Left renal cortex interstitium (tissue), 4 donors: Measurements from ENCODE around the gene KANSL3. TPM values are rescaled to one million over a fixed set of nuclear protein-coding genes. Genes with fewer than 3 reads are reported as not detected.

Source experiments
- DNase-seq, 4 donors: peaks; one replicate each; pipeline ENCODE4 v3.0.0-alpha.2; 2013; ENCODE audit warnings: low read depth in 4 of 4, low spot score in 2 of 4, missing footprints in 1 of 4
- polyA plus RNA-seq, 4 donors: library from polyadenylated mRNA; unstranded; fragments of 120-200 nt; gene quantifications; one replicate each; pipeline ENCODE4 v1.2.1, GENCODE V29; 2013; ENCODE audit not compliant: insufficient read length in 4 of 4

KANSL3 gene
- polyA plus RNA-seq, 4 donors = 48.1 to 63.8 (median 55.9) TPM

DNA sequence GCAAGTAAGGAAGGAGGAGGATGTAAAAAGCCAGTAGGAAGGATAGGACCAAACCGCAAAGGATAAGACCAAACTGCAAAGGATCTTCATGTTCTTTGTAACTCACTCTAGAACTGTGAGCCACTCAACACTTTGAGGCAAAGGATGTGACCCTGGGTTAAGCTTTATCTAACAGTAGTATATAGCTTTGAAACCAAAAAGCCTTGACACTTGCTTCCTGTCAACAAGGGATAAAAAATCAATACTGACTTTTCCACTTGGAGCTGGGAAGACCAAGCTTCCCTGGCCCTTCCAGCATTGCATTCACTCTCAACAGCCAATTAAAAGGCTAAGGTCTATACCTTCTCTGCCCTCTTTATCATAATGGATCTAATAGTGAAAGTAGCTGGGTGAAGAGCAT is 22.0 kb downstream of the KANSL3 start:
- DNase-seq = no peak

DNA sequence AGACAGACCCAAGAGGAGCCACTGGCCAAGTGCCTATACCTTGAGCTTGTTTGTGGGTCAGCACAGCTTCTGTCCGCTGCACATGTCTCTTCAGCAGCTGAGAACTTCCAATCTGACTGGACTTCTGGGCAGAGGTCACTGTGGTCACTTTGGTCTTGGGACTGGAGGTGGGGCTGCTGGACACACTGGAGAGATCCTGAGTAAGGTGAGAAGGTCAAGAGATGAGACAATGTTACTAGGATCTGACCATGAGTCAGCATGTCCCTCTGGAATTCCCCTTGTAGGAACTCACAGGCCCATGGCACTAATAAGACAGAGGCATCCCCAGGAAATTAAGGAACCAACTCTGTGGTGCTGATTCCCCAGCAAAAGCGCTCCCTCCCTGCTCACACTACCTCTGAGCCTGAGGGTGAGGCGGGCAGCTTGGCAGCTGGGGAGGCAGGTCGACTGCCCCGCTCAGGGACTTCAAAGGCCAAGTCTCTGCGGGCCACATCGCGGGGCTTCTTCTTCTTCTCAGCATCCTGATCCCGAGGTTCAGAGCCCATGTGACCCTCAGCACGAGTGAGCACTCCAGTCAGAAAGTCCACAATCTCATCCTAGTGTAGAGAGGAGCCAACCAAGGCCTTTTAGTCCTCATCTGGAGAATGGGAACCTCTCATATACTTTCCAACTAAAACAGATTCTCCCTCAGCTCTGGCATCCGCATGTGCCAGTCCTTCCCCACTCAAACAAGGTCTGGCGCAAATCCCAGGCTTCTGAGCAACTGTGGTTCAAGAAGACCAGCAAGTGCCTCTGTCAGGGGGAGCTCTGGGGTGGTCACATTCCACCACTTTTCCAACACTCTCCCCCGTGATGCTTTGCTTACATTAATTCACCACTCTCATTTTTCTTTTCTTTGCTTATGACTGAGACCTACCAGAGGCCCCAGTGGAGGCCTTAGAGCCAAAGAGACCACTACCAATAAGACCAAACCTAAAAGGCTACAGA is 29.4 kb downstream of the KANSL3 start:
- DNase-seq = no peak

DNA sequence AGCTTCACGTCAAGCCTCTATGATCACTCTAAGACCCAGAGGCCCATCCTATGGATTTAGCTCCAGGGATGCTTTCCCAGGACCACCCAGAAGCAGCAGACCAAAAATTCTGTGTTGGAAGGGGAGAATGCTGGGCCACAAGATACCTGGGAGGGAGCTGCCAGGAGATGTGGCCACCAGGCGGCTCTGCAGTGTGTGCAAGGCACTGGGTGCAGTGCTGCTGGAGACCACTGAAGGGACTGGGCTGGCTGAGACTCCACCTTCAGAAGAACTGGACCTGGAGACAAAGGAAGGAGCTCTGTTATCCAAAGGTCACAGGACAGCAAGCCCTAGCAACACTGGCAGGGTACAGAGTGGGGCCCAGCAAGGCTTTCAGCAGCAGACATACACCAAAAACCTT is 34.0 kb downstream of the KANSL3 start:
- DNase-seq = no peak

DNA sequence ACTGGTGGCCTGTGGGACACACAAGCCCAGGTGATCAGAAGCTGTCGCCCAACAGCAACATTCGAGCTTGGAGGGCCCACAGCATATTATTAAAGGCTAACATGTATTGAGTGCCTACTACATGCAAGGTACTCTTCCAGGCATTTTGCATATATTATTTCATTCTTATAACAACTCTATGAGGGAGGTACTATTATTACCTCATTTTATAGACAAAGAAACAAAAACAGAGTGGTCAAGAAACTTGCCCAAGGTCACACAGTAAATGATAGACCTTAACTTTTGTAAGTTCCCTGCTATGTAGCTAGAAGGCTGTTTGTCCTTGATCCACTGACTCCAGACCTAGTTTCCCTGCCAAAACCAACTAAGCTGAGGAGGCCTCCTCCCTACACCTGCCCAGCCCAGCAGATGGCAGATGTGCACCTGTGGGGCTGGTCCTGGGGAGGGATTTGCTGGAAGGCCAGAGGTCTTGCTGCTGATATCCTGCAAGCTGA is 35.7 kb downstream of the KANSL3 start:
- DNase-seq = no peak

DNA sequence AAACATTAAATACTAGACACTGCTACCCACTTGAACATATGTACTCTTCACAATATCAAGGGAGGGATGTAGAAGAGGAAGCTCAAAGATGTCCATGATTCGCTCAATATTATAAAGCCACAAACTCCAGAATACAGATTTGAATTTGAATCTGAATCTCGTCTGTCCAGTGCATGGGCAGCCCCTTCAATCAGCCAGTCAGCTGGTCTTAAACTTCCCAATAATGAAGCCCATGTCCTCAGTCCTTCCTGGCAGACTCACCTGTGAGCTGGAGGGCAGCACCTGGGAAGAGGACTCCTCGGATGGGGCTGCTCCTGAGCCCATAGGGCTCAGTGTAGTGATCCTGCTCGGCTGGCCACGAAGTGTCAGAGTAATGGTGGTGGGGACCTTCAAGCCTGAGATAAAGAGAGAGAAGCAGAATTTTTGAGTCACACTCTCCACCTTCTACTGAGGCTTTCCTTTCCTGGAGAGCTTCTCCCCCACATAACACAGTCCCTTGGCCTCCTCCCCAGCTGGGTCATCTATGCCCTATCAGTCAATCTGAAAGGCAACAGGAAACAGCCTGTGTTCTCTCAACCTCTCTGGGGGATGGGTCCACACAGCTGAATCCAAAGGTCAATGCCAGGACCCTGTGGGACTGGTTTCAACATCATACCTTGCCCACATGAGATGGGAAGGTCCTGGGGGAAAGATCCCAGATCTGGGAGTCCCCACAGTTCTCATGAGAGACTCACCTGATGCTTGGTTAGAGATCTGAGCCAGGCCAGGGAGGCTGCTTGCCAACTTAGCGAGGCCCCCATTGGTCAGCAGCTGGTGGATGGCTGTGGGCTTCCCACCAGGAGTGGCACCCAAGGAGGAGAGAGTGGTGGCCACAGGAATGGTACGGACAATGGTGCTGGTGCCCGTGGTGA is 36.5 kb downstream of the KANSL3 start:
- no peak for DNase-seq

DNA sequence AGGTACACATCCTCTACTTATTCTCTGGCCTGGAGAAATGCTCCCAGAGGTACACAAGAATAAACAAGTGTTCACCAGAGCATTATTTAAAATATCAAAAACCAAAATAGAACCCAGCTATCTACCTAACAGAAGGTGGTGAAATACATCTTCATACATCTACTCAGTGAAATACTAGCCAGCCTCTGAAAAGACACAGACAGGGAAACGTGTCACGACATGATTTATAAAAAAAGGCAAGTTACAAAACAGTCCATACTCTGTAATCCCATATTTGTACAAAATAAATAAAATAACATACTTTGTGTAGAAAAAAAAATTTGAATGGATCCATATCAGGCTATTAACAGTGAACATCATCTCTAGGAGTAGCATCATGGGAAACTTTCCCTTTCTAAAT is 38.2 kb downstream of the KANSL3 start:
- DNase-seq = no peak

DNA sequence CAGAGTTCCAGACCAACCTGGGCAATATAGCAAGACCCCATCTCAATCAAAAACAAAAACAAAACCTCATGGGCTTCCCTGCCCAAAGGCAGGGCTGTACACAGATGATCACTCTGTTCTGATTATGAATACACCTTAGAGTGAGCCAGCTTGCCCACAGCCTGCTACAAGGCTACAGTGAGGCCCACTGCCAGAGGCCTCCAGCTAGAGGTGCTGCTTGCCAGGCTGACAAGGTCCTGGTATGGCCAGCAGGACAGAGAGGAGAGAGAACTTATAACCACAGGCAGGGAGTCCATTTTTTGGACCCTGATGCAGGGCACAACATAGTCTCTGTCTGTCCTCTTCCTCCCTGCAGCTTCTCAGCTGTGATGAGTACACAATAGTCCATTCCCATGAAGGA is 41.5 kb downstream of the KANSL3 start:
- no peak for DNase-seq

DNA sequence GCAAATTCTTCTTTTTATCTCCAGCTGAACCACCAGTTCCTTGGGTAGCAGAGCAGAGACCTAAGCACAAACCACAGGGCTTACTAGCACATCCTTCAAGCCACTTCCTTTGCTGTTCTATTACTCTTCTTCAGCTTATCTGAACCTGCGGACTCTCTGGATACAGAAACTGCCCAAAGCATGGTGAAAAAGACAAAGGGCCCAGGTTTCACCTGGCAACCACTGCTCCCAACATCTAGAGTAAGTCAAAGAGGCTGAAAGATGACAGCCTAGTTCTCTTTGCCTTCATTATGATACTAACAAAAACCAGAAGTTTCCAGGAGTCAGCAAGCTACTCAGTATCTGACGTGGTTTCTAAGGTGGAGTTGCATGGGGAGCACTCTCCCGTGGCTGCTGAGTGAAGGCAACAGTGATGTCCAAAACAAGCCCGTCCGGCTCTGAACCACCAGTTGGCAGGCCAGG is 43.4 kb downstream of the KANSL3 start:
- no peak for DNase-seq

DNA sequence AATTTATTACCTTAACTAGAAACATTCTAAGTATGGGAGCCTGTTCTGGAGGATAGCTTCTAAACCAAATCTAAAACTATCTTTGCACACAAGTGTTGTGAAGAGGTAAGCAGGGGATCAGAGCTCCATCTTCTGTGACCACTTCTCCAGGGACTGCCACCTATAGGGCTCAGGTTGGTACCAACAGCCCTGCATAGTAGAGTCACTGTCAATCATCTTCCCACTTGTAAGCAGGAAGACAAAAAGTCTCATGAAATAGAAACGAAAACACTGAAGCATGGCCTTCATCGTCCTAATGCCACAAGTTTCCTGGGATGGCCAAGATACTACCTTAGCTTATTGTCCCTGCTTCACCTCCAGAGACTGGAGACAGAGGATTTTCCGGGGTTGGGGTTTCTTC is 43.8 kb downstream of the KANSL3 start:
- no peak for DNase-seq

DNA sequence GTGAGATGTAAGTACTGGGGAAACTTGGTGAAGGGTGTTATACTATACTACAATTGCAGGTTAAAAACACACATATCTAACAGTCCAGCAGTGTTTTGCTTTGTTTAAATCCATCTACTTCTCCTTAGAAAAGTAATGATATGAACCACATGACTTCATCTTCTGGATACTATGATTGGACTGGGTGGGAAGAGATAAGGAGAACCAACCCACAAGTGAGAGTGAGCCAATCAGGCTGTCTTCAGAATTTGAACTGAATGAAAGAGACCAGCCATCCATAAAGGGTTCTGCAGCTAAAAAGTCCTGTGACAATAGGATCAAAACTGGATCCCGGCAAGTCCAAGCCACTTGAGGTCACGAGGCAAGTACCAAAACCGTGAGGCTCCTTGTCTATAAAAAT is 46.6 kb downstream of the KANSL3 start:
- DNase-seq = no peak

DNA sequence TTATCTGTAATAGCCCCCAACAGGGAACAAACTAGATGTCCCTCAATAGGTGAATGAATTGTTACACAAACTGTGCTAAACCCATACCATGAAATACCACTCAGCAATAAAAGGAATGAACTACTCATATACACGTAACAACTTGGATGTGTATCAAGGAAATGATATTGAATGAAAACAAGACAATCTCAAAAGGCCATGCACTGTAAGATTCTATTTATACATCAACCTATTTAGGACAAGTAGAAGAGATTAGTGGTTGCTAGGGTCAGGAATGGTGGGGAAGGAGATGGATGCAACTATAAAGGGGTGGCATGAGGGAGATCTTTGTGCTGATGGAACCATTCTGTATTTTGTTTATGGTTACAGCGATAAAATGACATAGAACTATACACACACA is 47.1 kb downstream of the KANSL3 start:
- no peak for DNase-seq

DNA sequence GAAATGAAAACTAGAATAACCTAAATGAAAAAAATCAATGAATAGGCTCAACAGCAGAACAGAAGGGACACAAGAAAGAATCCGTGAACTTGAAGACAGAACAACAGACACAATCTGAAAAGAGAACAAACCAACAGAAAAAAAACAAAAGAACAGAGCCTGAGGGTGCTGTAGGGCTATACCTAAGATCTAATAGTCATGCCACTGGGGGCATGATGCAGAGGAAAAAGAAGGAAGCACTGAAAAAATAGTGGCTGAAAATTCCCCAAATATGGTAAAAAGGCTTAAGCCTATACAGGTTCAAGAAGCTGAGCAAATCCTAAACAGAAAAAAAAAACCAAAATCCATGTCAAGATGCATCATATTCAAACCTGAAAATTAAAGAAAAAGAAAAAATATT is 50.3 kb downstream of the KANSL3 start:
- no peak for DNase-seq

DNA sequence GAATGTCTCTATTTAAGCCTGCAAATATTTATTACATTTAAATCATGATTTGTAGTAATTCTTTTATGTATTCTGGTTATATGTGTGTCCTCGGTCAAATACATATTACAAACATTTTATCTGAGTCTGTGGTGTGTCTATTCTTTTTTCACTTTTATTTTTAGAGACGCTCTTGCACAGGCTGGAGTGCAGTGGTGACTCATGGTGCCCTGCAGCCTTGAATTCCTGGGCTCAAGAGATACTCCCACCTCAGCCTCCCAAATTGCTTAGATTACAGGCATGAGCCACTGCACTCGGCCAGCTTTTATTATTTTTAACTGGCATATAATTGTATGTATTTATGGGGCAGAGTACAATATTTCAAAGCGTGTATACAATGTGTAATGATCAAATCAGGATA is 54.1 kb downstream of the KANSL3 start:
- no peak for DNase-seq

DNA sequence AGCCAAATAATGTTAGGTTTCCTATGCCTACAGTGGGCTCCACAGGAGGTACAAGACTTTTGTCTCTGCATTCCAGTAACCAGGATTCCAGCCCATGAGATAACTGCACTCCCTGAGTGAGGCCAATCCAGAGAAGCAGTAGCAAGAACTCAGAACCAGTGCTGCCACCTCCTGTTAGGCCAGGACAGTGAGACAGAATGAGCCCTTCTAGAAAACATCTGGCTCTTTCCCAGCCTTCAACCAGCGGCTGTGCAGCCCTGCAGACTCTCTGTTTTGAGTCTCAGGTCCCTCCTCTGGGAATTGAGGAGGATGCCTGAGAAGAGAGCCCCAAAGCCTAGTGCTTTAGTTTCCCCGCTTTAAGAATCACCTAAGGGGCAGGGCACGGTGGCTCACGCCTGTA is 57.3 kb downstream of the KANSL3 start:
- no peak for DNase-seq

DNA sequence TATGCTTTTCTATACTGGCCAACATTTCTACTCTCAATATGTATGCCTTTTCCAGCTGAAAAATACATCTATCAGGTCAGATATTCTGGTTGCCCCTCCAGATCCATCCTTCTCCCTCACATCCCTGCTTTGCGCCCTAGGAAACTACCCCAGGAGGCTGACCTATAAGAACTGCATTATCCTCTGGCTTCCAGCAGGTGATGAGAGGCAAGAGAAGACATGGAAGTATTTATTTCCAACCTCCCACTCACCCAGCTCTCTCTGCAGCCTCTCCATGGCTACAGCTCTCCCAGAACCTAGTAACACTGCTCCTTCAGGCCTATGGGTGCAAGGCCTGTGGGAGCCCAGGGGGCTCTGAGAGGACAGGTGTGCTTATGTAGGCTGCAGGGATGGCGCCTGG is 58.7 kb downstream of the KANSL3 start:
- DNase-seq = no peak

DNA sequence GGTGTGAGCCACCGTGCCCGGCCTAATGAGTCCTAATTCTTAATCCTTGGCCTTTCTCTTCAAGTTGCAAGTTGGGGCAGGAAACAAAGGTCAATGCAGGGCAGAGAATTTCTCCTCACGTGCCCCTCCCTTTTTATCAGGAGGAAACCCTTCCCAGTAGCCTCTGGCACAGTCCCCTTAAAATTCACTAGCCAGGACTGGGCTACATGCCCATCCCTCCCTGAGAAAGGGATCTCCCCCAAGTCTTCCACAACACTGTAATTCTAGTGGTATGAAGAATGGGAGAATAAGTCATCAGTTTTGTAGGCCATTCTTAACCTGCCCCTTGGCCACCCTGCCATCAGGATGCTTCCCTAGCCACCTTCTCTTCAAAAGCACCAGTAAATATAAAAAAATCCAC is 59.4 kb downstream of the KANSL3 start:
- no peak for DNase-seq

DNA sequence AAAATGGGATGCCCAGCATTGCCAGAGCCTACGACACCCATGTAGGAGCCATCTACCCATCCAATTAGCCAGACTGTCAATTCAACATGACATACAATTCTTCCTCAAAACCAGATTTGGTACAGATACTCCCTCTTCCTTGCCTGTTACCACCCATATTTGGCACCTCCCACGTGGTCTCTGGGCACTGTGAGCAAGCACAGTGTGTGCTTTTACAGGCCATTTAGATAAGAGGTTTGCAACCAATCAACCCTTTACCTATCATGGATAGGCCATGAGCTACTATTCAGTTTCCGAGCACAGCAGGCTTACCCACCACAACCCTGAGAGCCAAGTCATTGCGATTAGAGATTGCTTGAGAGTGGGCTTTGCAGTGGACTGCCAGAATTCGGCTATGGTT is 60.6 kb downstream of the KANSL3 start:
- no peak for DNase-seq

DNA sequence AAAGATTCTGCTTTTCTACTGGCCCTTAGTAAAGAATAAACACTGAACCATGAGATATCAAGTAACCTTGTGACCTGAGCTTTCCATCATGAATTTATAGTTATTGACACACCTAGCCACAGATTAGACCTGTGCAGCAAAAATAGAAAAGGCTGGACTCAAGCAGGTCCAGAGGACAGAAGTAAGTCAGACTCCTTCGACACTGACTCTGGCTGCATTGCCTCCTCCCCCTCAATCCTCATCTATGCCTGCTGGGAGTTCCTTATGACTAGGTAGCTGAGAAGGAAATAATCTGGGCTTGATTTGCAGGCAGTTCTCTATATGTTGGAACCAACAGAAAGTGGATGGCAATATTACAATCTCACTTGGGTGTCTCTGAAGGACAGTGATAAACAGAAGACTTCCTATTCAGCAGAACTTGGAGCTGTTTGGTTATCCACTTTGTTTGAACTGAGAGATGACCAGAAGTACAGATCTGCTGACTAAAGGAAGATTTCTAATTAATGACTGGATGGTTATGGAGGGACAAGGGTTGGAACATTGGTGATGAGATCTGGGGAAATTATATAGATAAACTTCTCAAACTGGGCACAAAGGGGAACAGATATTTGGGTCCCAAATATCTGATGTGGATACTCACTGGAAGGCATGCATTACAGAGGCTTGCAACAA is 62.2 kb downstream of the KANSL3 start:
- DNase-seq = no peak

DNA sequence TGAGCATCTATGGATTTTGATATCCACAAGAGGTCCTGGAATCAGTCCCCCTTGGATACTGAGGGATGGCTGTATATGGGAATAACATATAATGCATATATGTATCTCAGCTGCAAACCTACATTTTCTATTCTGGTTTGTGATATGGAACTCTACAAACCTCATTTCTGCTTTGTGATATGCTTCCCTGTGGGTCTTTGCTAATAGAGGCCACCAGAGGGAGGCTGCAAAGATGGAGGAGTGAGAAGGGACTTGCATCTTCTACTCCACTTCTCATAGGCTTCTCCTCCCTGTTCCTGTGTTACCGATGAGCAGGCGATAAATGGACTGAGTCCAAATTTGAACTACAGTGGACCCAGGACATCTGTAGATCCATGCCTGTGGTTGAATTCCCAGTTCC is 63.7 kb downstream of the KANSL3 start:
- DNase-seq = no peak

DNA sequence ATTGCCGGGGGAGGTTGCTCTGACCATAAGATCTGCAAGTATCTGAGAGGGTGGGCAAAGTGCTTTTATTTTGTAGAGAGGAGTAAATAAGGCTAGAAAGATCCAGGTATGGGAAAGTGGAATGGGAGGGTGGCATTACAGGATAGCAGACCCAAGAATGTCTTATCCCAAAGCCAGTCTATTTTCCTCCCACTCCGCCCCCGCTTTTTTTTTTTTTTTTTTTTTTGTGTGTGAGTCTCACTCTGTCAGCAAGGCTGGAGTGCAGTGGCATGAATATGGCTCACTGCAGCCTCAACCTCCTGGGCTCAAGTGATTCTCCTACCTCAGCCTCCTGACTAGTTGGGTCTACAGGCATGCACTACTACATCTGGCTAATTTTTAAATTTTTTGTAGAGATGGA is 70.0 kb downstream of the KANSL3 start:
- no peak for DNase-seq

DNA sequence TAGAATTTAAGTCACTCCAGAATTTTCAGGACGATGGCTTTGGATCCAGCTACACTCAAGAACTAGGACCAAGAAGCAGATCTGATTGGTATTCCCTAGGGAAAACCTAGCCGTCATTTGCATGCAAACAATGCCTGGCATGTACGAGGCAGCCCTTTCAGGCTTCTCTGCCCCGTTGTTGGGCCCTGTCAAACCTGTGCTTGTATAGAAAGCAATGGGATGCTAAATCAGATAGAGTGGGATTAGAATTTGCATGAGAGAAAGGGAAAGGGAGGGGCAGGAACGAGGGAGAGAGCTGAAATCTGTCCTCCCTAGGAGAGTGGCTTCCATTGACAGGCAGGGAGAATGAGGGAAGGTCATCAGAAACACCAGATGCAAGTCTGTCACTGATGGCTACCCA is 73.0 kb downstream of the KANSL3 start:
- DNase-seq = no peak
